GM12873 (cell line): ENCODE results near the gene DAB2IP.

ENCODE experiments used
- CTCF ChIP-seq: IDR thresholded peaks from 2 replicates; pipeline ENCODE4 v1.5.1; 2012; ENCODE audit warnings: low read depth, mild to moderate bottlenecking, moderate library complexity, low read length, control low read depth; ENCODE audit not compliant: insufficient read depth; ENCODE audit errors: missing control alignments

The DAB2IP gene

GRCh38 chr9:121817476-121817875, 166.0 kb downstream of the DAB2IP start:
- no peak for TF ChIP-seq CTCF

GRCh38 chr9:121818016-121818661, 166.7 kb downstream of the DAB2IP start:
- no peak for TF ChIP-seq CTCF

GRCh38 chr9:121818841-121819427, 167.5 kb downstream of the DAB2IP start:
- no peak for TF ChIP-seq CTCF

- TF ChIP-seq CTCF, result no peak
These were observed 168.2 kb downstream of the DAB2IP start for GRCh38 chr9:121819428-121820231.

- TF ChIP-seq CTCF, result no peak
These were observed 169.0 kb downstream of the DAB2IP start for GRCh38 chr9:121820286-121821005.

- TF ChIP-seq CTCF, result no peak
These were observed 169.9 kb downstream of the DAB2IP start for GRCh38 chr9:121821326-121821725.
